MM.1S (cell line): ENCODE data around the gene OR6B2.

Experiments
- CTCF ChIP-seq: fragments of 300-600 bp; sonication (generic); IDR thresholded peaks from 2 replicates; pipeline ENCODE4 v1.5.1; 2016; ENCODE audit warnings: antibody characterized with exemption, low read length, mixed read lengths
- EZH2 ChIP-seq: fragments of 300-600 bp; sonication (generic); optimal IDR thresholded peaks from 2 replicates; pipeline ENCODE3; 2017; ENCODE audit warnings: low read depth, mild to moderate bottlenecking, antibody characterized with exemption, low read length, mixed read lengths
- EZH2phosphoT487 ChIP-seq: fragments of 300-600 bp; sonication (generic); IDR thresholded peaks from 2 replicates; pipeline ENCODE4 v1.6.1; 2018; ENCODE audit warnings: antibody characterized with exemption, low read length

GRCh38 chr2:240024766-240025165 lies 5.5 kb downstream of the OR6B2 start:
- TF ChIP-seq CTCF (no peak), EZH2 (no peak), EZH2phosphoT487 (no peak)
